ENCODE data around the gene APOBEC3C.

- TF ChIP-seq EZH2phosphoT487 (conservative IDR thresholded peaks at IDR 0.05; ENCODE audit: low read length) (no peak), CTCF (IDR thresholded peaks at IDR 0.05; ENCODE audit: insufficient read depth, low read length, poor library complexity, severe bottlenecking) (no peak)
Observed at GRCh38 chr22:39012533-39013511, 1.2 kb upstream of the APOBEC3C start.
